H1 (cell line): ENCODE results near the gene NPSR1. TPM values are rescaled to one million over a fixed set of nuclear protein-coding genes. Genes with fewer than 3 reads are reported as not detected.

Experiments
- CTCF ChIA-PET: fragments of 300-600 bp; sonication (Branson Sonifier 250); formaldehyde crosslinking; loops from one replicate; lab custom pipeline; 2021; ENCODE audit not compliant: partially characterized antibody; lab: Charles Lee
- POLR2A ChIA-PET: fragments of 300-600 bp; sonication (Branson Sonifier 250); formaldehyde crosslinking; loops from one replicate; lab custom pipeline; 2021; ENCODE audit warnings: inconsistent platforms; ENCODE audit not compliant: partially characterized antibody; lab: Charles Lee
- DNase-seq, 2 experiments: peaks; one replicate each; pipeline versions ENCODE4 v3.0.0 to v3.0.0-alpha.2; 2010 to 2022; ENCODE audit warnings: low spot score in 2 of 2, low read depth in 1 of 2, mixed read lengths in 1 of 2
- FAIRE-seq: peaks from 2 replicates; lab custom pipeline; 2011; peaks lifted over from hg19 to GRCh38; lab: Jason Lieb, UNC
- H2AFZ ChIP-seq: 2 replicates; pipeline ENCODE4 v1.8.1; 2012; ENCODE audit warnings: low read length, inconsistent platforms
- H2AK5ac ChIP-seq: 2 replicates; pipeline ENCODE4 v1.6.1; 2013; ENCODE audit warnings: low read depth, low read length
- H2BK120ac ChIP-seq: replicated peaks from 2 replicates; pipeline ENCODE3; 2013; ENCODE audit warnings: low read depth, low read length, inconsistent platforms
- H2BK12ac ChIP-seq: 2 replicates; pipeline ENCODE4 v1.6.1; 2013; ENCODE audit warnings: low read depth, low read length
- H2BK15ac ChIP-seq: 2 replicates; pipeline ENCODE4 v1.6.1; 2013; ENCODE audit warnings: low read length
- H2BK20ac ChIP-seq: 2 replicates; pipeline ENCODE4 v1.6.1; 2013; ENCODE audit warnings: low read length
- H2BK5ac ChIP-seq: 2 replicates; pipeline ENCODE4 v1.6.1; 2013; ENCODE audit warnings: low read depth, low read length
- H3K14ac ChIP-seq: 2 replicates; pipeline ENCODE4 v1.6.1; 2013; ENCODE audit warnings: inconsistent platforms; ENCODE audit not compliant: insufficient read length
- H3K18ac ChIP-seq: 2 replicates; pipeline ENCODE4 v1.6.1; 2013; ENCODE audit warnings: low read length; ENCODE audit errors: extremely low read depth
- H3K23ac ChIP-seq: 2 replicates; pipeline ENCODE4 v1.6.1; 2013; ENCODE audit warnings: inconsistent platforms; ENCODE audit not compliant: insufficient read length
- H3K23me2 ChIP-seq: 2 replicates; pipeline ENCODE4 v1.6.1; 2013; ENCODE audit warnings: low read depth, low read length
- H3K27ac ChIP-seq: 2 replicates; pipeline ENCODE4 v1.6.1; 2011; ENCODE audit warnings: low read depth, low read length, inconsistent platforms
- H3K27me3 ChIP-seq, 4 experiments: replicated peaks in 1 of 4; 1 replicate in 1 of 4; 2 replicates in 3 of 4; pipeline versions ENCODE4 v1.6.1 to v1.8.1; 2011 to 2013; ENCODE audit warnings: low read length in 3 of 4, mild to moderate bottlenecking in 3 of 4, inconsistent platforms in 2 of 4, mixed read lengths in 2 of 4, moderate library complexity in 1 of 4; ENCODE audit not compliant: control insufficient read depth in 3 of 4, insufficient read depth in 3 of 4; ENCODE audit errors: extremely low read depth in 1 of 4
- H3K36me3 ChIP-seq, 4 experiments: 2 replicates each; pipeline versions ENCODE4 v1.6.1 to v1.8.1; 2011 to 2013; ENCODE audit warnings: mild to moderate bottlenecking in 4 of 4, low read length in 3 of 4, moderate library complexity in 2 of 4, control low read depth in 1 of 4, inconsistent platforms in 1 of 4; ENCODE audit not compliant: insufficient read depth in 4 of 4, control insufficient read depth in 2 of 4
- H3K4ac ChIP-seq: replicated peaks from 2 replicates; pipeline ENCODE3; 2013; ENCODE audit warnings: low read length, low read depth, mixed read lengths, inconsistent platforms; ENCODE audit not compliant: insufficient read length
- H3K4me1 ChIP-seq, 4 experiments: replicated peaks in 1 of 4; 1 replicate in 1 of 4; 2 replicates in 3 of 4; pipeline versions ENCODE4 v1.6.1 to v1.8.1; 2011 to 2013; ENCODE audit warnings: low read length in 3 of 4, inconsistent platforms in 2 of 4, mixed read lengths in 1 of 4; ENCODE audit not compliant: insufficient read depth in 4 of 4, control insufficient read depth in 3 of 4
- H3K4me2 ChIP-seq, 2 experiments: 2 replicates each; pipeline versions ENCODE4 v1.6.1 to v1.8.1; 2011 to 2013; ENCODE audit warnings: low read depth in 2 of 2, low read length in 2 of 2, control low read depth in 1 of 2, inconsistent platforms in 1 of 2, mild to moderate bottlenecking in 1 of 2; ENCODE audit not compliant: insufficient read depth in 1 of 2
- H3K4me3 ChIP-seq, 4 experiments: fragments of 200-600, 300-600 bp in 1 of 4; sonication (generic), shearing (Covaris generic), sonication (Bioruptor Twin) in 1 of 4; 2 replicates each; pipeline versions ENCODE4 v1.5.1 to v1.8.1; 2011 to 2016; ENCODE audit warnings: low read length in 4 of 4, low read depth in 3 of 4, control low read depth in 2 of 4, inconsistent platforms in 2 of 4, mild to moderate bottlenecking in 2 of 4, mixed read lengths in 1 of 4, moderate library complexity in 1 of 4; ENCODE audit not compliant: insufficient read depth in 2 of 4; ENCODE audit errors: extremely low read depth in 1 of 4
- H3K56ac ChIP-seq: replicated peaks from 2 replicates; pipeline ENCODE3; 2013; ENCODE audit warnings: low read depth, mild to moderate bottlenecking, mixed read lengths, low read length, inconsistent platforms; ENCODE audit not compliant: insufficient read length
- H3K79me1 ChIP-seq: 2 replicates; pipeline ENCODE4 v1.6.1; 2013; ENCODE audit warnings: low read depth, low read length, control low read depth
- H3K79me2 ChIP-seq, 2 experiments: 2 replicates each; pipeline versions ENCODE4 v1.6.1 to v1.8.1; 2012 to 2013; ENCODE audit warnings: low read length in 2 of 2, mild to moderate bottlenecking in 2 of 2, inconsistent platforms in 1 of 2; ENCODE audit not compliant: insufficient read depth in 2 of 2, control insufficient read depth in 1 of 2
- H3K9ac ChIP-seq, 4 experiments: replicated peaks in 1 of 4; 1 replicate in 1 of 4; 2 replicates in 3 of 4; pipeline versions ENCODE4 v1.6.1 to v1.8.1; 2011 to 2013; ENCODE audit warnings: low read depth in 3 of 4, low read length in 3 of 4, control low read depth in 2 of 4, mild to moderate bottlenecking in 2 of 4, moderate library complexity in 2 of 4, inconsistent platforms in 1 of 4; ENCODE audit errors: extremely low read depth in 1 of 4
- H3K9me3 ChIP-seq, 2 experiments: 2 replicates each; pipeline versions ENCODE4 v1.6.1 to v1.8.1; 2012 to 2013; ENCODE audit warnings: mild to moderate bottlenecking in 2 of 2, moderate library complexity in 2 of 2, control low read depth in 1 of 2, inconsistent platforms in 1 of 2, low read depth in 1 of 2, low read length in 1 of 2, mixed read lengths in 1 of 2; ENCODE audit not compliant: insufficient read depth in 2 of 2
- H4K20me1 ChIP-seq, 2 experiments: replicated peaks in 1 of 2; 2 replicates each; pipeline versions ENCODE3 to v1.8.1; 2011 to 2013; ENCODE audit warnings: inconsistent platforms in 2 of 2, low read length in 2 of 2, mild to moderate bottlenecking in 1 of 2; ENCODE audit not compliant: insufficient read depth in 2 of 2, control insufficient read depth in 1 of 2
- H4K5ac ChIP-seq: 2 replicates; pipeline ENCODE4 v1.6.1; 2013; ENCODE audit warnings: low read length, low read depth, mixed read lengths, inconsistent platforms; ENCODE audit not compliant: insufficient read length
- H4K8ac ChIP-seq: 2 replicates; pipeline ENCODE4 v1.8.0; 2013; ENCODE audit warnings: mild to moderate bottlenecking, moderate library complexity, low read length, inconsistent platforms; ENCODE audit not compliant: insufficient read depth; ENCODE audit errors: extremely low read depth
- H4K91ac ChIP-seq: replicated peaks from 2 replicates; pipeline ENCODE3; 2013; ENCODE audit warnings: low read length, mixed read lengths, inconsistent platforms; ENCODE audit not compliant: insufficient read length
- ASH2L ChIP-seq: fragments of 200-600, 300-600 bp; sonication (generic); IDR thresholded peaks from one replicate; pipeline ENCODE4 v1.7.1; 2017; ENCODE audit warnings: low read length
- BCL11A ChIP-seq, 2 experiments: IDR thresholded peaks; one replicate each; pipeline ENCODE4 v1.6.1; 2011; ENCODE audit warnings: low read depth in 2 of 2, low read length in 2 of 2, mild to moderate bottlenecking in 2 of 2
- CBX5 ChIP-seq: fragments of 300-800, 300-1000 bp; sonication (generic); IDR thresholded peaks from 2 replicates; pipeline ENCODE4 v1.7.1; 2016; ENCODE audit warnings: antibody characterized with exemption, low read length, low read depth
- CHD2 ChIP-seq: IDR thresholded peaks from 2 replicates; pipeline ENCODE4 v1.6.1; 2012; ENCODE audit warnings: low read length, improper control_type of control experiment
- KDM5A ChIP-seq: fragments of 200-600 bp; IDR thresholded peaks from 2 replicates; pipeline ENCODE4 v1.7.1; 2012; ENCODE audit warnings: mild to moderate bottlenecking, low read length, inconsistent platforms, mixed read lengths
- MAFK ChIP-seq: IDR thresholded peaks from 2 replicates; pipeline ENCODE4 v1.6.1; 2012; ENCODE audit warnings: low read depth, mild to moderate bottlenecking, improper control_type of control experiment, low read length
- RBBP5 ChIP-seq: IDR thresholded peaks from 2 replicates; pipeline ENCODE4 v1.7.1; 2012; ENCODE audit warnings: low read depth, mild to moderate bottlenecking, inconsistent platforms, low read length, moderate library complexity, borderline replicate concordance
- SIX5 ChIP-seq: IDR thresholded peaks from 2 replicates; pipeline ENCODE4 v1.6.1; 2011; ENCODE audit warnings: mild to moderate bottlenecking, low read depth, low read length
- WGBS, 2 experiments: shearing (Covaris generic) in 1 of 2; methylation state at CpG; one replicate each; pipeline versions ENCODE4 v1.1.6 to v1.1.7; 2013 to 2015; ENCODE audit warnings: low lambda C conversion rate in 2 of 2, mixed read lengths in 2 of 2, inconsistent platforms in 1 of 2, low coverage in 1 of 2, missing lambda C conversion rate in 1 of 2; ENCODE audit not compliant: insufficient replicate concordance in 2 of 2, insufficient coverage in 1 of 2, insufficient read length in 1 of 2; ENCODE audit errors: extremely low coverage in 1 of 2, missing lambda C conversion rate in 1 of 2; 5-methylcytosine and 5-hydroxymethylcytosine counted together
- polyA plus RNA-seq, 7 experiments: library from polyadenylated mRNA; depleted of rRNA in 3 of 7; stranded (reverse) in 5 of 7; unstranded in 2 of 7; fragments of >200 nt in 5 of 7; fragments of 200-250 nt in 2 of 7; gene quantifications; 1 replicate in 5 of 7; 2 replicates in 1 of 7; 4 replicates in 1 of 7; pipeline versions ENCODE4 v1.2.1 to v1.2.3, GENCODE V29; 2011 to 2013; ENCODE audit warnings: missing spikeins in 2 of 7, mixed read lengths in 2 of 7
- total RNA-seq: library from RNA; stranded (reverse); fragmentation: NEBNext Ultra II Directional; extraction: Animal tissue kit (Norgen Biotek cat#: 25700); gene quantifications from 2 replicates; pipeline ENCODE4 v1.2.1, GENCODE V29; 2021
- TF ChIP-seq, protein P1 (sequence below), 3 experiments: IDR thresholded peaks; 1 replicate in 2 of 3; 2 replicates in 1 of 3; pipeline versions ENCODE4 v1.5.1 to v1.6.1; 2011; ENCODE audit warnings: low read length in 3 of 3, mild to moderate bottlenecking in 3 of 3, inconsistent platforms in 2 of 3, low read depth in 1 of 3, moderate library complexity in 1 of 3; ENCODE audit not compliant: insufficient read depth in 1 of 3; ENCODE audit errors: control extremely low read depth in 1 of 3
- TF ChIP-seq, protein P2 (sequence below): IDR thresholded peaks from 2 replicates; pipeline ENCODE4 v1.6.1; 2012; ENCODE audit warnings: inconsistent platforms
- TF ChIP-seq, protein P3 (sequence below): IDR thresholded peaks from 2 replicates; pipeline ENCODE4 v1.6.1; 2012; ENCODE audit warnings: inconsistent platforms

NPSR1 gene
- total and polyA plus RNA-seq, 2 of the 8 experiments (the other 6 are each of a cell fraction or from before 2014, with no cell fraction given) = not detected

DNA sequence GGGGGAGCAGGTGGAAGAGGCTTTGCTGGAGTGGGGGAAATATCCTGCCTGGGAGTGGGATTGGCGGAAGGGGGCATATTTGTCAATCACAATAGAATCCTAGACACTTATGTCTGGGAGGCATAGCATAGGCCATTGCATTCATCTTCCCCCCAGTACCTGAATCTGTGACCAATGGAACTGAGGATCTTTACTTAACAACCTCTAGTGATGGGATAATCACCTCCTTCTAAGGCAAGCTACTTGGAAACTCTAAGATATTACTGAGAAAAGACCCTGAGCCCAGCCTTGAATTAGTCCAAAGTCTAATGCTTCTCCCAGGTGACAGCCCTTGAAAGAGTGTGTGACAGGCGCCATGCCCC lies 90.7 kb downstream of the NPSR1 start:
- TF ChIP-seq MAFK (no peak), RBBP5 (no peak), BCL11A (IDR thresholded peaks at IDR 0.05; ENCODE audit: low read depth in 2 of 2, low read length in 2 of 2) (no peak), KDM5A (no peak), CHD2 (no peak), SIX5 (no peak), ASH2L (no peak), CBX5 (no peak)
- TF ChIP-seq, protein P1, sequence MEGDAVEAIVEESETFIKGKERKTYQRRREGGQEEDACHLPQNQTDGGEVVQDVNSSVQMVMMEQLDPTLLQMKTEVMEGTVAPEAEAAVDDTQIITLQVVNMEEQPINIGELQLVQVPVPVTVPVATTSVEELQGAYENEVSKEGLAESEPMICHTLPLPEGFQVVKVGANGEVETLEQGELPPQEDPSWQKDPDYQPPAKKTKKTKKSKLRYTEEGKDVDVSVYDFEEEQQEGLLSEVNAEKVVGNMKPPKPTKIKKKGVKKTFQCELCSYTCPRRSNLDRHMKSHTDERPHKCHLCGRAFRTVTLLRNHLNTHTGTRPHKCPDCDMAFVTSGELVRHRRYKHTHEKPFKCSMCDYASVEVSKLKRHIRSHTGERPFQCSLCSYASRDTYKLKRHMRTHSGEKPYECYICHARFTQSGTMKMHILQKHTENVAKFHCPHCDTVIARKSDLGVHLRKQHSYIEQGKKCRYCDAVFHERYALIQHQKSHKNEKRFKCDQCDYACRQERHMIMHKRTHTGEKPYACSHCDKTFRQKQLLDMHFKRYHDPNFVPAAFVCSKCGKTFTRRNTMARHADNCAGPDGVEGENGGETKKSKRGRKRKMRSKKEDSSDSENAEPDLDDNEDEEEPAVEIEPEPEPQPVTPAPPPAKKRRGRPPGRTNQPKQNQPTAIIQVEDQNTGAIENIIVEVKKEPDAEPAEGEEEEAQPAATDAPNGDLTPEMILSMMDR (IDR thresholded peaks at IDR 0.05; ENCODE audit: control extremely low read depth in 1 of 3, insufficient read depth in 1 of 3, low read depth in 1 of 3, low read length in 3 of 3) = no peak
- TF ChIP-seq, protein P2, sequence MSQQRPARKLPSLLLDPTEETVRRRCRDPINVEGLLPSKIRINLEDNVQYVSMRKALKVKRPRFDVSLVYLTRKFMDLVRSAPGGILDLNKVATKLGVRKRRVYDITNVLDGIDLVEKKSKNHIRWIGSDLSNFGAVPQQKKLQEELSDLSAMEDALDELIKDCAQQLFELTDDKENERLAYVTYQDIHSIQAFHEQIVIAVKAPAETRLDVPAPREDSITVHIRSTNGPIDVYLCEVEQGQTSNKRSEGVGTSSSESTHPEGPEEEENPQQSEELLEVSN = no peak
- TF ChIP-seq, protein P3, sequence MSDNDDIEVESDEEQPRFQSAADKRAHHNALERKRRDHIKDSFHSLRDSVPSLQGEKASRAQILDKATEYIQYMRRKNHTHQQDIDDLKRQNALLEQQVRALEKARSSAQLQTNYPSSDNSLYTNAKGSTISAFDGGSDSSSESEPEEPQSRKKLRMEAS = no peak
- H4K20me1 ChIP-seq = no peaks in the 10 kb centered on the region
- H3K23me2 ChIP-seq = no peaks in the 10 kb centered on the region
- no peak overlapping the region for H4K91ac ChIP-seq
- H3K4me3 ChIP-seq = no peak overlapping the region
- H3K56ac ChIP-seq = no peak overlapping the region
- H3K4me2 ChIP-seq = no peak overlapping the region
- H3K27ac ChIP-seq = no peak overlapping the region
- ChIA-PET POLR2A (no interaction called here), CTCF (interaction anchor here (0.8 to 1.2 kb wide), 2 partner anchors 9 to 428 kb away, joined by 3 read pairs; no protein-coding TSS in a partner anchor)
- 82% methylated on average over 2 of the region's 2 CpGs; no CpG with 5 or more reads in 1 of the 2 experiments for WGBS, 2 experiments
- no peak for FAIRE-seq
- no peaks in the 10 kb centered on the region for H3K9me3 ChIP-seq
- peaks cover 0 to 7% (median 0%) of the 10 kb centered on the region in 4 experiments; a peak in 1 of 7 replicates for H3K4me1 ChIP-seq
- H3K14ac ChIP-seq = no peak overlapping the region
- no peak overlapping the region for H2AFZ ChIP-seq
- no peak overlapping the region for H4K8ac ChIP-seq
- H3K79me1 ChIP-seq = no peaks in the 10 kb centered on the region
- no peak overlapping the region for H3K4ac ChIP-seq
- H2BK15ac ChIP-seq = no peak overlapping the region
- no peak for DNase-seq
- H3K36me3 ChIP-seq = no peaks in the 10 kb centered on the region
- H2BK12ac ChIP-seq = no peak overlapping the region
- H2BK120ac ChIP-seq = no peak overlapping the region
- no peak overlapping the region for H3K18ac ChIP-seq
- H2BK20ac ChIP-seq = no peak overlapping the region
- H4K5ac ChIP-seq = no peak overlapping the region
- no peaks in the 10 kb centered on the region for H3K27me3 ChIP-seq
- no peak overlapping the region for H3K9ac ChIP-seq
- H3K79me2 ChIP-seq = no peaks in the 10 kb centered on the region
- no peak overlapping the region for H2BK5ac ChIP-seq
- H3K23ac ChIP-seq = no peak overlapping the region
- no peak overlapping the region for H2AK5ac ChIP-seq
